ENCODE data around the gene TAP2. TPM values are rescaled to one million over a fixed set of nuclear protein-coding genes. Genes with fewer than 3 reads are reported as not detected.

The TAP2 gene
- total and polyA plus RNA-seq, 2 experiments from 2014 or later: 2.2 to 4.6 TPM

- no peaks in the 10 kb centered on the region for H3K9me2 ChIP-seq (ENCODE audit: insufficient read depth)
- in situ Hi-C loops (cut with MboI): loop anchor here (5.0 kb wide), 1 partner anchor 377 kb away; no protein-coding TSS in a partner anchor
- H3K9ac ChIP-seq: no peak overlapping the region
- no peak overlapping the region for H3K4me2 ChIP-seq (ENCODE audit: unreplicated experiment)
- no peaks in the 10 kb centered on the region for H3K4me1 ChIP-seq (ENCODE audit: insufficient read depth)
- no peaks in the 10 kb centered on the region for H3K9me3 ChIP-seq (ENCODE audit: low read depth)
- H2AFZ ChIP-seq: no peak overlapping the region
- H3K27me3 ChIP-seq (replicated peaks; ENCODE audit: insufficient read depth): peaks cover 41% of the 10 kb centered on the region
- WGBS, 2 experiments (ENCODE audit: low coverage in 1 of 2, low lambda C conversion rate in 2 of 2, missing lambda C conversion rate in 2 of 2): 41 to 48% methylated on average over 2 of the region's 2 CpGs
- H3K4me3 ChIP-seq: no peak overlapping the region
- H3K79me2 ChIP-seq (ENCODE audit: insufficient read depth): no peaks in the 10 kb centered on the region
- TF ChIP-seq EZH2 (IDR thresholded peaks at IDR 0.05; ENCODE audit: insufficient read depth, poor library complexity, severe bottlenecking): no peak
- TF ChIP-seq EZH2phosphoT487 (IDR thresholded peaks at IDR 0.05; ENCODE audit: insufficient read depth, low read depth): no peak
- H3K36me3 ChIP-seq (ENCODE audit: low read depth): no peaks in the 10 kb centered on the region
- H4K20me1 ChIP-seq (ENCODE audit: insufficient read depth): no peaks in the 10 kb centered on the region
- H3F3A ChIP-seq (ENCODE audit: insufficient read depth): no peaks in the 10 kb centered on the region
- H3K27ac ChIP-seq: no peak overlapping the region
- DNase-seq: no peak
Observed at GRCh38 chr6:32794510-32794909, 44.0 kb downstream of the TAP2 start.

- no peak overlapping the region for H3K27ac ChIP-seq
- H3K79me2 ChIP-seq (ENCODE audit: insufficient read depth): no peaks in the 10 kb centered on the region
- H3K4me1 ChIP-seq (ENCODE audit: insufficient read depth): no peaks in the 10 kb centered on the region
- no peak overlapping the region for H3K4me2 ChIP-seq (ENCODE audit: unreplicated experiment)
- no peak overlapping the region for H3K4me3 ChIP-seq
- H3K36me3 ChIP-seq (ENCODE audit: low read depth): no peaks in the 10 kb centered on the region
- no peak overlapping the region for H2AFZ ChIP-seq
- 49 to 55% methylated on average over 3 of the region's 3 CpGs for WGBS, 2 experiments (ENCODE audit: low coverage in 1 of 2, low lambda C conversion rate in 2 of 2, missing lambda C conversion rate in 2 of 2)
- in situ Hi-C loops (cut with MboI): loop anchor here (5.0 kb wide), 1 partner anchor 376 kb away; no protein-coding TSS in a partner anchor
- DNase-seq: no peak
- no peaks in the 10 kb centered on the region for H3K9me3 ChIP-seq (ENCODE audit: low read depth)
- H3K27me3 ChIP-seq (replicated peaks; ENCODE audit: insufficient read depth): peaks cover 44% of the 10 kb centered on the region
- TF ChIP-seq EZH2phosphoT487 (IDR thresholded peaks at IDR 0.05; ENCODE audit: insufficient read depth, low read depth) (no peak), EZH2 (IDR thresholded peaks at IDR 0.05; ENCODE audit: insufficient read depth, poor library complexity, severe bottlenecking) (no peak)
- H3K9ac ChIP-seq: no peak overlapping the region
- no peaks in the 10 kb centered on the region for H4K20me1 ChIP-seq (ENCODE audit: insufficient read depth)
- no peaks in the 10 kb centered on the region for H3F3A ChIP-seq (ENCODE audit: insufficient read depth)
- no peaks in the 10 kb centered on the region for H3K9me2 ChIP-seq (ENCODE audit: insufficient read depth)
Observed at GRCh38 chr6:32792901-32793435, 45.6 kb downstream of the TAP2 start.

- Histone ChIP-seq H3K4me1 (ENCODE audit: insufficient read depth) (no peaks in the 10 kb centered on the region), H3K9me2 (ENCODE audit: insufficient read depth) (no peaks in the 10 kb centered on the region), H3F3A (ENCODE audit: insufficient read depth) (no peaks in the 10 kb centered on the region), H3K27ac (no peak overlapping the region), H3K79me2 (ENCODE audit: insufficient read depth) (no peaks in the 10 kb centered on the region), H3K4me2 (ENCODE audit: unreplicated experiment) (no peak overlapping the region), H2AFZ (no peak overlapping the region), H3K36me3 (ENCODE audit: low read depth) (no peaks in the 10 kb centered on the region), H4K20me1 (ENCODE audit: insufficient read depth) (no peaks in the 10 kb centered on the region), H3K27me3 (replicated peaks; ENCODE audit: insufficient read depth) (peaks cover 39% of the 10 kb centered on the region), H3K9ac (no peak overlapping the region), H3K9me3 (ENCODE audit: low read depth) (no peaks in the 10 kb centered on the region), H3K4me3 (no peak overlapping the region)
- in situ Hi-C loops (cut with MboI): loop anchor here (5.0 kb wide), 1 partner anchor 373 kb away; no protein-coding TSS in a partner anchor
- WGBS, 2 experiments (ENCODE audit: low coverage in 1 of 2, low lambda C conversion rate in 2 of 2, missing lambda C conversion rate in 2 of 2): 12 to 14% methylated on average over 2 of the region's 2 CpGs
- TF ChIP-seq EZH2phosphoT487 (IDR thresholded peaks at IDR 0.05; ENCODE audit: insufficient read depth, low read depth) (no peak), EZH2 (IDR thresholded peaks at IDR 0.05; ENCODE audit: insufficient read depth, poor library complexity, severe bottlenecking) (no peak)
- peak; percentile 41 for DNase-seq
Observed at GRCh38 chr6:32790306-32790705, 48.2 kb downstream of the TAP2 start.

Other genes with a start within 250 kb of the TAP2 start
- gene HLA-DRB1, start 248.9 kb downstream of the TAP2 start, total RNA-seq (2014; rRNA removed; shearing (Covaris generic)): not detected in 2 replicates
- 0.21 and 0.52 TPM in 2 replicates for gene HLA-DRB1, start 248.9 kb downstream of the TAP2 start, polyA plus RNA-seq (2016; fragmentation: Nextera tagmentation; extraction: Ambion mirVana)
- not detected in 2 replicates for gene HLA-DQA1, start 201.3 kb downstream of the TAP2 start, total RNA-seq (2014; rRNA removed; shearing (Covaris generic))
- gene HLA-DQA1, start 201.3 kb downstream of the TAP2 start, polyA plus RNA-seq (2016; fragmentation: Nextera tagmentation; extraction: Ambion mirVana): 0.28 TPM in 1 of 2 replicates, not detected in the other
- not detected in 2 replicates for gene HLA-DQB1, start 172.1 kb downstream of the TAP2 start, total RNA-seq (2014; rRNA removed; shearing (Covaris generic))
- gene HLA-DQB1, start 172.1 kb downstream of the TAP2 start, polyA plus RNA-seq (2016; fragmentation: Nextera tagmentation; extraction: Ambion mirVana): not detected in 2 replicates
- not detected in 2 replicates for gene HLA-DQA2, start 97.3 kb downstream of the TAP2 start, total RNA-seq (2014; rRNA removed; shearing (Covaris generic))
- gene HLA-DQA2, start 97.3 kb downstream of the TAP2 start, polyA plus RNA-seq (2016; fragmentation: Nextera tagmentation; extraction: Ambion mirVana): not detected in 2 replicates
- gene HLA-DQB2, start 75.2 kb downstream of the TAP2 start, total RNA-seq (2014; rRNA removed; shearing (Covaris generic)): not detected in 2 replicates
- not detected in 2 replicates for gene HLA-DQB2, start 75.2 kb downstream of the TAP2 start, polyA plus RNA-seq (2016; fragmentation: Nextera tagmentation; extraction: Ambion mirVana)
- gene HLA-DOB, start 21.7 kb downstream of the TAP2 start, total RNA-seq (2014; rRNA removed; shearing (Covaris generic)): not detected in 2 replicates
- gene HLA-DOB, start 21.7 kb downstream of the TAP2 start, polyA plus RNA-seq (2016; fragmentation: Nextera tagmentation; extraction: Ambion mirVana): not detected in 2 replicates
- 21.6 and 27.2 TPM in 2 replicates for gene PSMB8, start 5.3 kb upstream of the TAP2 start, total RNA-seq (2014; rRNA removed; shearing (Covaris generic))
- 33.5 and 36.0 TPM in 2 replicates for gene PSMB8, start 5.3 kb upstream of the TAP2 start, polyA plus RNA-seq (2016; fragmentation: Nextera tagmentation; extraction: Ambion mirVana)
- 27.5 and 30.7 TPM in 2 replicates for gene TAP1, start 15.0 kb upstream of the TAP2 start, total RNA-seq (2014; rRNA removed; shearing (Covaris generic))
- gene TAP1, start 15.0 kb upstream of the TAP2 start, polyA plus RNA-seq (2016; fragmentation: Nextera tagmentation; extraction: Ambion mirVana): 29.8 and 30.7 TPM in 2 replicates
- gene PSMB9, start 15.5 kb upstream of the TAP2 start, total RNA-seq (2014; rRNA removed; shearing (Covaris generic)): 3.4 and 5.1 TPM in 2 replicates
- gene PSMB9, start 15.5 kb upstream of the TAP2 start, polyA plus RNA-seq (2016; fragmentation: Nextera tagmentation; extraction: Ambion mirVana): 11.2 and 12.3 TPM in 2 replicates
- gene HLA-DMB, start 102.3 kb upstream of the TAP2 start, total RNA-seq (2014; rRNA removed; shearing (Covaris generic)): not detected in 2 replicates
- gene HLA-DMB, start 102.3 kb upstream of the TAP2 start, polyA plus RNA-seq (2016; fragmentation: Nextera tagmentation; extraction: Ambion mirVana): 0.46 TPM in 1 of 2 replicates, not detected in the other
- 1.1 and 6.3 TPM in 2 replicates for gene HLA-DMA, start 114.4 kb upstream of the TAP2 start, total RNA-seq (2014; rRNA removed; shearing (Covaris generic))
- gene HLA-DMA, start 114.4 kb upstream of the TAP2 start, polyA plus RNA-seq (2016; fragmentation: Nextera tagmentation; extraction: Ambion mirVana): 5.6 and 6.2 TPM in 2 replicates
- 85.4 and 95.7 TPM in 2 replicates for gene BRD2, start 129.9 kb upstream of the TAP2 start, total RNA-seq (2014; rRNA removed; shearing (Covaris generic))
- gene BRD2, start 129.9 kb upstream of the TAP2 start, polyA plus RNA-seq (2016; fragmentation: Nextera tagmentation; extraction: Ambion mirVana): 99.9 and 105 TPM in 2 replicates
- not detected in 2 replicates for gene HLA-DOA, start 170.9 kb upstream of the TAP2 start, total RNA-seq (2014; rRNA removed; shearing (Covaris generic))
- 0.18 TPM in 1 of 2 replicates, not detected in the other for gene HLA-DOA, start 170.9 kb upstream of the TAP2 start, polyA plus RNA-seq (2016; fragmentation: Nextera tagmentation; extraction: Ambion mirVana)
- 0.89 and 2.5 TPM in 2 replicates for gene HLA-DPA1, start 234.9 kb upstream of the TAP2 start, total RNA-seq (2014; rRNA removed; shearing (Covaris generic))
- 4.2 and 4.9 TPM in 2 replicates for gene HLA-DPA1, start 234.9 kb upstream of the TAP2 start, polyA plus RNA-seq (2016; fragmentation: Nextera tagmentation; extraction: Ambion mirVana)
- 12.5 and 14.9 TPM in 2 replicates for gene HLA-DPB1, start 237.3 kb upstream of the TAP2 start, total RNA-seq (2014; rRNA removed; shearing (Covaris generic))
- gene HLA-DPB1, start 237.3 kb upstream of the TAP2 start, polyA plus RNA-seq (2016; fragmentation: Nextera tagmentation; extraction: Ambion mirVana): 17.8 and 18.9 TPM in 2 replicates

Data from GM23248 (cell line).